Measurements from ENCODE around the gene ASIC4. TPM values are rescaled to one million over a fixed set of nuclear protein-coding genes. Genes with fewer than 3 reads are reported as not detected.

The ASIC4 gene
- total and polyA plus RNA-seq, 2 of the 13 experiments (the other 11 are each of a cell fraction or from before 2014, with no cell fraction given) = 0.03 TPM; not detected in 1

DNA sequence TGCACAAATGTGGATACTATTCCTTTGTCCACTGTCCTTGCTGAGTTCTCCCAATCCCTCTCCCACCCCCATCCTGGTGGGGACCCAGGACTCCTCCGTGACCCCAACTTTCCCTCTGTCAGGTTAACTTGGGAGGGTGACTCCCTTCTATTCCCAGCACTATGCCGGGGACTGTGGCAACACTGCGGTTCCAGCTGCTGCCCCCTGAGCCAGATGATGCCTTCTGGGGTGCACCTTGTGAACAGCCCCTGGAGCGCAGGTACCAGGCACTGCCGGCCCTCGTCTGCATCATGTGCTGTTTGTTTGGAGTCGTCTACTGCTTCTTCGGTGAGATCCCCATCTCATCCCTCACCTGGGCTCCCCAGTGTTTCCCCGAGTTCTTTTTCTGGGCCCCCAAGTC lies 30.3 kb downstream of the ASIC4 start:
- in situ Hi-C loops (cut with HindIII; ENCODE audit: extremely low pct_ligation_motif_present, low pct_unique_long_range_greater_than_20kb) = loop anchor here (5.0 kb wide), 1 partner anchor 98 kb away; no protein-coding TSS in a partner anchor
- WGBS (ENCODE audit: low lambda C conversion rate) = 15% methylated on average over 9 of the region's 9 CpGs
- POLR2A ChIA-PET = interaction anchor here (1.3 to 3.9 kb wide), 5 partner anchors 8 to 53 kb away, joined by 3 to 44 read pairs (median 28); partner anchors contain the start of genes GMPPA, INHA, OBSL1 and STK11IP
- Histone ChIP-seq H3K4me1 (ENCODE audit: insufficient read depth, low read length) (peaks cover 49% of the 10 kb centered on the region), H3K27me3 (ENCODE audit: control insufficient read depth in 1 of 2, insufficient read depth in 2 of 2, low read length in 2 of 2) (no peaks in the 10 kb centered on the region; a peak in 1 of 5 replicates), H2AFZ (ENCODE audit: low read length) (no peak overlapping the region), H3K4me2 (ENCODE audit: low read depth, low read length) (peak overlapping the region; percentile 97), H4K20me1 (ENCODE audit: insufficient read depth, low read length) (peaks cover 31% of the 10 kb centered on the region), H3K79me2 (ENCODE audit: insufficient read depth, low read length) (peaks cover 32% of the 10 kb centered on the region), H3K4me3 (replicated peaks in 1 of 3; ENCODE audit: insufficient read depth in 1 of 3, low read depth in 2 of 3, low read length in 3 of 3) (peak overlapping the region; percentile 76 to 90 (median 77)), H3K27ac (ENCODE audit: extremely low read length, insufficient read depth, low read length) (peak overlapping the region; percentile 65), H3K9ac (ENCODE audit: insufficient read depth, low read depth, low read length) (peak overlapping the region; percentile 84), H3K9me3 (ENCODE audit: low read length) (no peaks in the 10 kb centered on the region), H3K36me3 (replicated peaks in 1 of 2; ENCODE audit: control insufficient read depth in 1 of 2, insufficient read depth in 2 of 2, low read length in 2 of 2) (peaks cover 25 to 34% of the 10 kb centered on the region in 2 experiments)
- no peak for DNase-seq (ENCODE audit: low spot score)
- BruUV-seq (replicated peaks) = no TSS peak
- ATAC-seq = no peak
- no peak for FAIRE-seq
- CTCF ChIA-PET (ENCODE audit: low intra/inter-chr PET ratio, low total read pairs) = interaction anchor here (5.3 kb wide), 1 partner anchor 98 kb away, joined by 127 read pairs; no protein-coding TSS in a partner anchor
- intact Hi-C loops (cut with micrococcal nuclease; ENCODE audit: unreplicated experiment) = loop anchor here (1.0 kb wide), 1 partner anchor 156 kb away; no protein-coding TSS in a partner anchor
- TF ChIP-seq ISL2 (CRISPR knock-in tag; IDR thresholded peaks at IDR 0.05) = no peak
- no peak for TF ChIP-seq RFX3 (CRISPR knock-in tag; IDR thresholded peaks at IDR 0.05)
- no peak for TF ChIP-seq ZFP1 (CRISPR knock-in tag; IDR thresholded peaks at IDR 0.05)
- TF ChIP-seq ELF3 (CRISPR knock-in tag; IDR thresholded peaks at IDR 0.05) = no peak
- no peak for TF ChIP-seq PHF20 (CRISPR knock-in tag; IDR thresholded peaks at IDR 0.05)
- TF ChIP-seq ZFAT (CRISPR knock-in tag; conservative IDR thresholded peaks at IDR 0.05) = no peak
- no peak for TF ChIP-seq ZNF121 (CRISPR knock-in tag; IDR thresholded peaks at IDR 0.05)
- no peak for TF ChIP-seq ZNF468 (CRISPR knock-in tag; IDR thresholded peaks at IDR 0.05)
- TF ChIP-seq, protein P1, sequence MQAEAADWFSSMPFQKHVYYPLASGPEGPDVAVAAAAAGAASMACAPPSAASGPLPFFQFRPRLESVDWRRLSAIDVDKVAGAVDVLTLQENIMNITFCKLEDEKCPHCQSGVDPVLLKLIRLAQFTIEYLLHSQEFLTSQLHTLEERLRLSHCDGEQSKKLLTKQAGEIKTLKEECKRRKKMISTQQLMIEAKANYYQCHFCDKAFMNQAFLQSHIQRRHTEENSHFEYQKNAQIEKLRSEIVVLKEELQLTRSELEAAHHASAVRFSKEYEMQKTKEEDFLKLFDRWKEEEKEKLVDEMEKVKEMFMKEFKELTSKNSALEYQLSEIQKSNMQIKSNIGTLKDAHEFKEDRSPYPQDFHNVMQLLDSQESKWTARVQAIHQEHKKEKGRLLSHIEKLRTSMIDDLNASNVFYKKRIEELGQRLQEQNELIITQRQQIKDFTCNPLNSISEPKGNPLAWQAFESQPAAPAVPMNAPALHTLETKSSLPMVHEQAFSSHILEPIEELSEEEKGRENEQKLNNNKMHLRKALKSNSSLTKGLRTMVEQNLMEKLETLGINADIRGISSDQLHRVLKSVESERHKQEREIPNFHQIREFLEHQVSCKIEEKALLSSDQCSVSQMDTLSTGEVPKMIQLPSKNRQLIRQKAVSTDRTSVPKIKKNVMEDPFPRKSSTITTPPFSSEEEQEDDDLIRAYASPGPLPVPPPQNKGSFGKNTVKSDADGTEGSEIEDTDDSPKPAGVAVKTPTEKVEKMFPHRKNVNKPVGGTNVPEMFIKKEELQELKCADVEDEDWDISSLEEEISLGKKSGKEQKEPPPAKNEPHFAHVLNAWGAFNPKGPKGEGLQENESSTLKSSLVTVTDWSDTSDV (CRISPR knock-in tag; IDR thresholded peaks at IDR 0.05) = 0 out of 2 replicates have a peak, but pooled peaks have one; percentile 29
- no peak for TF ChIP-seq NFRKB (IDR thresholded peaks at IDR 0.05)
- no peak for TF ChIP-seq ZNF616 (CRISPR knock-in tag; IDR thresholded peaks at IDR 0.05; ENCODE audit: low read depth)
- TF ChIP-seq ZNF850 (CRISPR knock-in tag; conservative IDR thresholded peaks at IDR 0.05) = 0 out of 2 replicates have a peak, but pooled peaks have one; percentile 61
- no peak for TF ChIP-seq KLF6 (CRISPR knock-in tag; IDR thresholded peaks at IDR 0.05)
- TF ChIP-seq KMT2A (CRISPR knock-in tag; IDR thresholded peaks at IDR 0.05) = no peak
- no peak for TF ChIP-seq MED13 (CRISPR knock-in tag; IDR thresholded peaks at IDR 0.05)
- no peak for TF ChIP-seq ZKSCAN1 (IDR thresholded peaks at IDR 0.05; ENCODE audit: low read length)
- no peak for TF ChIP-seq ZNF766 (CRISPR knock-in tag; IDR thresholded peaks at IDR 0.05; ENCODE audit: borderline replicate concordance)
- TF ChIP-seq ZNF18 (CRISPR knock-in tag; IDR thresholded peaks at IDR 0.05; ENCODE audit: insufficient replicate concordance) = peak; percentile 30
- no peak for TF ChIP-seq SP5 (CRISPR knock-in tag; IDR thresholded peaks at IDR 0.05; ENCODE audit: borderline replicate concordance, low read depth)
- TF ChIP-seq ATAD3A (CRISPR knock-in tag; IDR thresholded peaks at IDR 0.05) = no peak
- no peak for TF ChIP-seq ZNF446 (CRISPR knock-in tag; IDR thresholded peaks at IDR 0.05)
- 0 out of 2 replicates have a peak, but pooled peaks have one; percentile 5 for TF ChIP-seq ZBTB42 (CRISPR knock-in tag; IDR thresholded peaks at IDR 0.05)
- TF ChIP-seq ZNF670 (CRISPR knock-in tag; IDR thresholded peaks at IDR 0.05; ENCODE audit: borderline replicate concordance) = 0 out of 2 replicates have a peak, but pooled peaks have one; percentile 33
- TF ChIP-seq GABPB1 (CRISPR knock-in tag; IDR thresholded peaks at IDR 0.05) = no peak
- TF ChIP-seq GATAD2A (CRISPR knock-in tag; IDR thresholded peaks at IDR 0.05) = no peak
- TF ChIP-seq HOXD1 (CRISPR knock-in tag; IDR thresholded peaks at IDR 0.05) = no peak

All from HepG2 (cell line).